ENCODE data around the gene XYLT1. TPM values are rescaled to one million over a fixed set of nuclear protein-coding genes. Genes with fewer than 3 reads are reported as not detected.

Gene XYLT1
- total and polyA plus RNA-seq, 2 of the 4 experiments (the other 2 are of a cell fraction), result 9.0 to 12.7 TPM

DNA sequence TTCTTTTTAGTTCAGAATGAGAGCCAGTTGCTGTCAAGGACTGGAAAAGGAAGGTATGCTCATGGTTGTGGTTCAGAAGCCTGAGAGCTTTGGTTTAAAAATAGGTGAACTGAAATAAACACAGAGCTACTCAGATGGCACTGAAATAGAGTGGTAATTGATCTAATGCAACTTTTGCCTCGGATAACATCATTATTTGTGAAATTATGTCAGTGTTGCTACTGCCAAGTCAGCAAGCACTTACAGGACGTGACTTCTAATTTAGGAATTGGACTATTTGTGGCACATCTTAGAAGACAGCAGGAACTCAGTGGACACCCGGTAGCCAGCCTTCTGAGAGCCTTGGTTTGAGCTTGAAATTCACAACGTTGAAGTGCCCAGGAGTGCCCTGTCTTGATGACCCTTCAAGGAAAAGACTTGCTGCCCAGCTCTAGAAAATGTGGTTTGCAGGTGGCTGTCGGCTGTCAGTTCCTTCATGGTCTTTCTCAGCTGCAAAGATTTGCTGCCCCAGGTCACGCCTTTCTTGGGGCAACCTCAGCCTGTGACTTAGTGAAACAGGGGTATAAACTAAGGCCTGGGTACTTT lies 42.0 kb upstream of the XYLT1 start:
- Histone ChIP-seq H3K9ac (ENCODE audit: low read depth, low read length) (no peak overlapping the region), H3K4me2 (ENCODE audit: low read depth, low read length) (peak overlapping the region; percentile 1; the same call in 1 of the 2 replicates), H4K5ac (ENCODE audit: low read depth, low read length) (no peak overlapping the region), H3K14ac (replicated peaks; ENCODE audit: low read depth, low read length) (no peak overlapping the region; the same call in 1 of the 2 replicates), H3K79me1 (ENCODE audit: low read depth in 1 of 2, low read length in 2 of 2) (no peaks in the 10 kb centered on the region), H2AFZ (replicated peaks; ENCODE audit: low read length, poor library complexity) (peak overlapping the region; percentile 49), H3K4me1 (ENCODE audit: control insufficient read depth, insufficient read depth, low read length) (peaks cover 27% of the 10 kb centered on the region), H3K9me1 (ENCODE audit: insufficient read depth, low read length) (peaks cover 17% of the 10 kb centered on the region), H2BK20ac (ENCODE audit: low read depth, low read length) (peak overlapping the region; percentile 76; the same call in 1 of the 2 replicates), H2AK5ac (ENCODE audit: low read depth, low read length) (peak overlapping the region; percentile 71; the same call in 1 of the 2 replicates), H3K18ac (ENCODE audit: low read depth, low read length) (no peak overlapping the region), H2BK15ac (ENCODE audit: low read depth, low read length) (no peak overlapping the region), H4K91ac (ENCODE audit: insufficient read depth, low read depth, low read length) (peak overlapping the region; percentile 65; the same call in 1 of the 2 replicates), H3K9me3 (ENCODE audit: control insufficient read depth, insufficient read depth, low read length) (0 out of 2 replicates have a peak, but pooled peaks cover 2% of the 10 kb centered on the region), H3K23ac (ENCODE audit: low read depth, low read length) (peak overlapping the region; percentile 81; the same call in 1 of the 2 replicates), H4K8ac (ENCODE audit: low read depth in 2 of 2, low read length in 2 of 2) (peak overlapping the region in 1 of 2 experiments; percentile 58; a peak in 1 of 4 replicates), H3K27ac (ENCODE audit: insufficient read depth, low read length) (no peak overlapping the region), H4K20me1 (ENCODE audit: insufficient read depth, low read length) (no peaks in the 10 kb centered on the region), H3K56ac (ENCODE audit: extremely low read depth, insufficient read depth, low read length) (no peak overlapping the region), H3K36me3 (ENCODE audit: control insufficient read depth, insufficient read depth, low read length) (no peaks in the 10 kb centered on the region), H2BK120ac (ENCODE audit: low read depth, low read length) (peak overlapping the region; percentile 96), H2AK9ac (replicated peaks; ENCODE audit: low read depth, low read length, poor library complexity) (peak overlapping the region; percentile 66), H3K4ac (ENCODE audit: low read depth, low read length) (peak overlapping the region; percentile 88), H3K27me3 (ENCODE audit: control insufficient read depth, insufficient read depth, low read length) (no peaks in the 10 kb centered on the region), H2BK5ac (ENCODE audit: low read depth, low read length, poor library complexity, severe bottlenecking) (peak overlapping the region; percentile 23), H3K4me3 (ENCODE audit: insufficient read depth, low read depth, low read length) (no peak overlapping the region)
- in situ Hi-C loops (cut with MboI; ENCODE audit: low sequenced_read_pairs), result no loop called here
- CTCF ChIA-PET, result no interaction called here
- peak; percentile 74 for DNase-seq
- peak; percentile 42 for ATAC-seq (ENCODE audit: low read depth)
- intact Hi-C loops (cut with micrococcal nuclease), result no loop called here
- POLR2A ChIA-PET (ENCODE audit: unreplicated experiment), result interaction anchor here (0.6 kb wide), 1 partner anchor 1278 kb away, joined by 3 read pairs; the partner anchor contains the start of gene RPS15A
- dilution Hi-C loops (cut with HindIII; ENCODE audit: low sequenced_read_pairs, unreplicated experiment), result no loop called here
- no peak for TF ChIP-seq MXI1 (IDR thresholded peaks at IDR 0.05; ENCODE audit: borderline replicate concordance, low read depth, low read length)
- TF ChIP-seq, protein P1, sequence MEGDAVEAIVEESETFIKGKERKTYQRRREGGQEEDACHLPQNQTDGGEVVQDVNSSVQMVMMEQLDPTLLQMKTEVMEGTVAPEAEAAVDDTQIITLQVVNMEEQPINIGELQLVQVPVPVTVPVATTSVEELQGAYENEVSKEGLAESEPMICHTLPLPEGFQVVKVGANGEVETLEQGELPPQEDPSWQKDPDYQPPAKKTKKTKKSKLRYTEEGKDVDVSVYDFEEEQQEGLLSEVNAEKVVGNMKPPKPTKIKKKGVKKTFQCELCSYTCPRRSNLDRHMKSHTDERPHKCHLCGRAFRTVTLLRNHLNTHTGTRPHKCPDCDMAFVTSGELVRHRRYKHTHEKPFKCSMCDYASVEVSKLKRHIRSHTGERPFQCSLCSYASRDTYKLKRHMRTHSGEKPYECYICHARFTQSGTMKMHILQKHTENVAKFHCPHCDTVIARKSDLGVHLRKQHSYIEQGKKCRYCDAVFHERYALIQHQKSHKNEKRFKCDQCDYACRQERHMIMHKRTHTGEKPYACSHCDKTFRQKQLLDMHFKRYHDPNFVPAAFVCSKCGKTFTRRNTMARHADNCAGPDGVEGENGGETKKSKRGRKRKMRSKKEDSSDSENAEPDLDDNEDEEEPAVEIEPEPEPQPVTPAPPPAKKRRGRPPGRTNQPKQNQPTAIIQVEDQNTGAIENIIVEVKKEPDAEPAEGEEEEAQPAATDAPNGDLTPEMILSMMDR (conservative IDR thresholded peaks at IDR 0.05; ENCODE audit: low read depth, low read length), result no peak
- TF ChIP-seq CHD1 (IDR thresholded peaks at IDR 0.05; ENCODE audit: low read depth, low read length), result no peak
- TF ChIP-seq MAFK (IDR thresholded peaks at IDR 0.05; ENCODE audit: low read depth, low read length), result peak; percentile 60
- no peak for TF ChIP-seq BHLHE40 (IDR thresholded peaks at IDR 0.05; ENCODE audit: low read depth, low read length)
- no peak for TF ChIP-seq RAD21 (IDR thresholded peaks at IDR 0.05; ENCODE audit: low read length)
- TF ChIP-seq CEBPB (IDR thresholded peaks at IDR 0.05; ENCODE audit: low read depth, low read length), result 0 out of 2 replicates have a peak, but pooled peaks have one; percentile 47
- 43% methylated on average over 5 of the region's 6 CpGs; no CpG with 5 or more reads in 1 of the 2 experiments for WGBS, 2 experiments (ENCODE audit: extremely low coverage in 2 of 2, insufficient read length in 1 of 2)
- no TSS peak for BruUV-seq (replicated peaks)
